Stimulated activated CD4-positive, alpha-beta T cell treated with anti-CD3 and anti-CD28 coated beads, TNF-alpha, amount 100 ng/mL, for 4 hours (primary cell): Measurements from ENCODE around the gene CLECL1.
"Not testable (repeated sequence)": the region's sequence is repeated elsewhere in the genome, so short reads cannot be mapped to it uniquely, and the experiment has no call there.

ENCODE experiments used
- DNase-seq, 3 experiments: peaks; one replicate each; pipeline ENCODE4 v3.0.0-alpha.2; 2020; ENCODE audit warnings: low read depth in 3 of 3

The CLECL1 gene

GRCh38 chr12:9719790-9720189 is 13.1 kb downstream of the CLECL1 start:
- DNase-seq = no peak

DNA sequence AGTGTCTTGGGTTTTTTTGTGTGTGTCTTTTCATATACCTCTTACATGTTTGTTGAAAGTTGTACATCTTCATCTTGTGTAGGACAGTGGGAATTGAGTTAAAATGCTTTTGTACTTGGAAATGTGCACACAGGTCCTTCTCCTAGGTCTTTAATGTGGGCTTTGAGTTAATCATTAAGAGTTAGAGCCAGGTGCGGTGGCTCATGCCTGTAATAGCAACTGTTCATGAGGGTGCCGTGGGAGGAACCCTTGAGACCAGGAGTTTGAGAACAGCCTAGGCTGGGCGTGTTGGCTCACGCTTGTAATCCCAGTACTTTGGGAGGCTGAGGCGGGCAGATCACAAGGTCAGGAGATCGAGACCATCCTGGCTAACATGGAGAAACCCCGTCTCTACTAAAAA is 13.9 kb downstream of the CLECL1 start:
- no peak for DNase-seq

GRCh38 chr12:9717070-9717925 is 15.6 kb downstream of the CLECL1 start:
- no peak for DNase-seq

DNA sequence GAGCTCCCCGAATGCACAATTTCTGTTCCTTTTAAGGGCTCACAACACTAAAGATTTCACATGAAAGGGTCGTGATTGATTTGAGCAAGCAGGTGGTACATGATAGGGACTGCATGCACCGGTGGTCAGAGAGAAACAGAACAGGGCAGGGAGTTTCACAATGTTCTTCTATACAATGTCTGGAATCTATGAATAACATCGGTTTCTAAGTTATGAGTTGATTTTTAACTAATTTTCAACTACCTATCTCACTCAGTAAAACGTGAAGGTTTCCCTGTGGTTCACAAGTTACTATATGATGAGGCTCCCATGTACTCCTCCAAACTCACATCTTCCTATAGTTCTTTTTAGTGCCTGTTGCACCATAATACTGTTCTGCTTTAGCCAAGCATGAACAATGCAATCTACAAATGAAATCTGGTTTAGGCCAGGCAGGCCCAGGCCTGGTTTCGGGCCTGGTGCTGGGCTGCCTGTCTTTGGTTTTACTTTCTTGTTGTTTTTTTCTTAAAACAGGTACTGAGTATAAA is 19.8 kb downstream of the CLECL1 start:
- DNase-seq = not testable (repeated sequence)

DNA sequence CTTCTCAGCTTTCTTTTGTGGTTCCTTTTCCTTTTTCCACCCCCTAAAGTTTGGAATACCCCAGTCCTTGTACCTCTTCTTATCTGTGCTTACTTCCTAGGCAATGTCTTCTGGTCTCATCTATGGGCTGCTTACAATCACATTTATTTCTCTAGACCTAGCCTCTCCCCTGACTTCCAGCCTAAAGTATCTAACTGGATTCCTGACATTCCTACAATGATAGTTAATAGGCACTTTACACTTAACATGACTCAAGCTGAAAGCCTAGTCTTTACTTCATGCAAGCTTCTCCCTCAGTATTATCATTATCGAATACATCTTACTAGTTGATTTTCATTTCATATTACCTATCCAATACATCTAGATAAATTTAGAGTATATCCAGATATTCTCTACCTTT is 21.2 kb downstream of the CLECL1 start:
- DNase-seq = no peak

GRCh38 chr12:9710584-9711375 is 22.1 kb downstream of the CLECL1 start:
- no peak for DNase-seq

DNA sequence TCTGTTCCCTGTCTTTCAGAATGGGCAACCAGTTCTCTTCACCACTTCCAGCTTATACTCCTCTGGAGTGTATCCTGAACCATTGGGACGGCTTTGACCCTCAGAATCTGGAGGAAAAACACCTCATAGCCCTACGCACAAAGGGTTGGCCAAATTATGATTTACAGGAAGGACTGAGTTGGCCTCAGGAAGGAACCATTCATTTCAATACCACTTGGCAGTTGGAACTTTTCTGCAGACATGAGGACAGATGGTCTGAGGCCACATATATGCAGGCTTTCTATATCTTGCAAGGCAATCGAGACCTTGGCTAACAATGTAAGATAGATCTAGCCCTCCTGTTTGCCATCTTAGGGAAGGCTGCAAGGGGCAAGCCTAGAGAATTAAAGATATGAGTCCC is 24.0 kb downstream of the CLECL1 start:
- no peak for DNase-seq

DNA sequence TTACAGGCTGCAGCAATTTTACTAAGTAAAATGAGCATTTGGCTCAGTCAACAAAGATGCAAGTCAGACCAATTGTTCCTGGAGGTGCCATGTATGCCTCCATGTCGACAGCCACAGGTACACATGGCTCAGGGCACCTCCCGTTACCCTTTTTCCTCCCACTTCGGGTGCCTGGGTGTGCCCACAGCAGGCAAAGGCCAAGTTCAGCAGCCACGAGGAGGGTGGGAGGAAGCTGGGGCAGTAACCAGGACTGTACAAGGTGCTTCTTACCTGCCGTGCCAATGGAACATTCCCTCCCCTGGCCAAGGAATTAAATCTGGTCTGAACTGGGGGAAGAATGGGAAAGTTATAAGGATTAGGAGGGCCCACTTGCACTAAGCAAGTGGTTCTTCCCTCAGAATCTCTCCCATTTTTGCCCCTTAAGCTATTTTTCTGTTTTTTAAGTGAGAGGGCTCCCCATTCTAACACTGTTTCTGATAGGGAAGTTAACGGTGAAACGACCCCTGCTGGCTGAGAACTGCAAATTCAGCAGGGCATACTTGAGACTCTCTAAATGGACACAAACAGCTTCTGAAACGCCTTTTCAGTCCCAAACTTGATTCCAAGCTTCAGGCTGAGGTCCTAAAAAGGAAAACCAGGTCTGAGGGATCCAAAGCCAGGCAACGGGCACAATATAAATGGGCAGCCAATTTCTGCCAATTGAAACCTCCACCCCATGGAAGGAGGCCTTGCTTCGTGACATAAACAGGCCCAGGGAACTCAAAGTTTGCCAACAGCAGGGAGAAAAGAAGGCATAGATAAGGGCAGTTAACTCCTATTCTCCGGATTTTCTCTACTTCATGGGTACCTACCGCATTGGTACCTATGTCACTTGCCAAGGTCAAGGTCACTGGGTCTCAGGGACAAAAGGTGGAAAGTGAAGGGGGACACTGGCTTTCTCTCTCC is 24.8 kb downstream of the CLECL1 start:
- peak in 2 of 3 experiments; percentile 43 to 49 for DNase-seq

DNA sequence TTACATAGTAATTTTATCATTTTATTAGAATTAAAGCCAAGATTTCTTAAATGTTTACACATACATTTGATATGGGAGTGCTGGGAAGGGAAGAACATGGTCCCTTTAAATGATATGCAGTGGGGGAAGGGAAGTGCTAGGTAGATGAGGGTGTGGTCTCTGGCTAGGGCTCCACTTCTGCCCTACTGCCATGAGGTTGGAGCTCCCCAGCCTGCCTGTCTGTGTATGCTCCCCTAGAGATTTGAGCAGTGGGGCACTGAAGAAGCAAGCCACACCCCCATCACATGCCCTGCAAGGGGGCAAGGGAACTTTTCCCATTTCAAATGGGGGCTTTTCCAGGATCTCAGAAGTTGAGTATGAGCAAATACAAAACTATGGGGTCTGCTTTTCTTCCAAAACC is 25.5 kb downstream of the CLECL1 start:
- no peak for DNase-seq

- DNase-seq = no peak
Observed at GRCh38 chr12:9706086-9706685, 26.7 kb downstream of the CLECL1 start.

GRCh38 chr12:9704561-9704960 is 28.3 kb downstream of the CLECL1 start:
- DNase-seq = not testable (repeated sequence)

- no peak for DNase-seq
Observed at GRCh38 chr12:9702255-9702654, 30.6 kb downstream of the CLECL1 start.

DNA sequence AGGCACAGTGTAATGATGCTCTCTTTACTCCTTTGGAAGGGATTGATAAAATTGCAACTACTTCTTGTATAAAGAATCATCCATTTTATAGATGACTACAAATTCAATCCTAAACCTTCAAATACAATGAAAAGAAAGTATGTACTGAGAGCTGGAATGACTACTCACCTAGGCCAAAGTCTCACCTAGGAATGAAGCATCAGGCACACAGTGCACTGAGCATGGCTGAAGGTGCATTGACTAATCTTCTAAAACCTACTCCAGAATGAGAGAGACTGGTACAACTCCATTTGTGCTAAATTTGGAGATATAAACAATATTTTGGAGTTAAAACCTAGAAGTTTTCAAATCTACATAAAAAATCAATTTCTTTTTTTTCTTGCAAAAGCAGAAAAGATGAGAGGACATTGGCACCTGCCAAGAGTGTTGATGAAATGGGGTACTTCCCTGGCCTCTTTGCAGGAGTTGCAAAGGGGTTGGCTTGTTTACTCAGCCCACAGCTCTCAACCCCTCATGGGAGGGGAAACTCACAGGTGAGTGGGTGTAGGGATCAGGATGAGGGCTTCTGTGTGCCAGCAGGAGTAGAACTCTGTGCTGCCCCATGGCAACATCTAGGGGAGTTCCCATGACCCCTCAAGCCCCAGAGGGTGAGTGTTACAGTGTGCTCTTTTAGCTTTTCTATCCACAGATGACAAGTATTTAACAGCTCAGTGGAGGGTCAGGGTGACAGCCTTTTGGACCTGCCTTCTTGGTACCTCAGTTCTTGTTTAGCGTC is 31.3 kb downstream of the CLECL1 start:
- no peak for DNase-seq

DNA sequence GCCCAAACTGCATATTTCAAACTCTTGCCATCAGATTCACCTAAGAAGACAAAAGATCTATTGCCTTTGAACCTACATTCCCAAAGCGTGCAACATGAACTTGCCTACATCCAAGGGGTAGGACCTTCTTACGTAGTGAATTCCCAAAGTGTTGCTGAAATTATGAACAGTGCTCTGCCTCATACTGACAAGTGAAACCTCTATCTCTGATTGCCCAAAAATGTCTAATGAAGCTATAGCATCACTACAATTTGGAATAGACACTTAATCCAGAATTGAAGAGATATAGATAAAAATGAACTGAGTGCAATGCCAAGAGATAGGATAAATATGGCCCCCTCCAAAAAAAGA is 32.3 kb downstream of the CLECL1 start:
- no peak for DNase-seq

DNA sequence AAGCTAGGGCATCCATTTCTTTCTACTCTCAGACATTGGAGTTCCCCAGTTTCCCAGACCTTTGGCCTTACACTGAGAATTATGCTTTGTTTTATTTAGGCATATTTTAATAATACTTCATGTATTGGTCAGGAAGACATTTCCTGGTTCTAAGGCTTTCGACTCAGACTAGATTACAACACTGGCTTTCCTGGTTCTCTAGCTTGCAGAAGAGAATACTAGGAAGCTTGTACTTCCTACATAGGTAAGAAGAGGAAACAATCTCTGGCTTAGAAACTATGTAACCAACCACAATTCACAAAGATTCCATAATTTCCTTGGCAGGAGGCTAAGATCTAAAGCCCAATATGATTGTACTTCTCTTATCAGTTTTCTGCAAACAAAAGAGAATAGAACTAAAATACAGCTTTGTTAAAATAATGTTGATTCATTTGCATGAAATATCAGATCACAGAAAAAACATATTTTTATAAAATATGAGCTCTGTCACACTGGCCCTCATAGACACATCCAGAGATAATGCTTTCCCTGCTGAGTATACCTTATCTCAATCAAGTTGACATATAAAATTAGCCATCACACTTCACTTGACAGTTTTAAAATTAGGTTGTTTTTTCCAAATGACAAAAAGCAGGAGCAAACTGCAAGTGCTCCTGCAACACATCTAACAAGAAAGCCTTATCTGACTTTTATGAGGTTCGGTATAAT is 32.8 kb downstream of the CLECL1 start:
- DNase-seq = no peak

DNA sequence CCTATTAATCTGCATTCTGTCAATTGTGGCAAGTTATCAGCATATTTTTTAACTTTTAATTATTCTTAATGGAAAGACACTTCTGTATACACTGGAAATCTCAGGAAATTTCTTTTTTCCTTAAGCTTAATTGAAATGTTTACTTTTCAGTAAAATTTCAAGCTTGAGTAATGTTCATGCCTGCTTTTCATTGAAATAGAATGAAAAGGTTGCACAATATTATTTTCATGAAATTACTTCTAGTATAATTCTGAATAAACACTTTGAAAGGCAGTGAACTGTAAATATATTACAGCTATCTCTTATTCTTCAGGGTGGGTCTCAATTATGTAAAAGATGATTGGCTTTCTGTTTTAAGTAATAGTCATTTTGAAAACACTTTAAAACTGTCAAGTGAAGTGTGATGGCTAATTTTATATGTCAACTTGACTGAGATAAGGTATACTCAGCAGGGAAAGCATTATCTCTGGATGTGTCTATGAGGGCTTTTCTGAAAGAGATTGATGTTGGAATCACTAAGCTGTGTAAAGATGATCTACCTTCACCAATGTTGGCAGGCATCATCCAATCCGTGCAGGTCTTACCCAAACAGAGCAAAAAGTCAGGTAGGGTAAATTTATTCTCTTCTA is 33.5 kb downstream of the CLECL1 start:
- no peak for DNase-seq

DNA sequence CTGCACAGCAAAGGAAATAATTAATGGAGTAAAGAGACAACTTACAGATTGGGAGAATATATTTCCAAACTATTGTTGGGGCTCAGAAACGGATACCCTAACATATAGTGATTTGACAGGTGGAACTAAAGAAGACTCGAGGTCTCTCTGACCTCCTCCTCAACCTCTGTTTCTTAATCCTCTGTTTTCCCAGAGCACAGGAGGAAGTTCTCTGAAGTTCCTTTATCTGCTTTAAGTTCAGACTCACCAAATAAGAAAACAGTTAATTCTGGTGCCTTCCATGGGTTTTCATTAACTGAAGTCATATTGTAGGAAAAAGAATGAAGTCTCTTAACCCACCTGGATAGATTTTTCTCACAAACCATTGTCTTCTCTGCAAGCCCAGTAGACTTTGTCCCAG is 34.2 kb downstream of the CLECL1 start:
- no peak for DNase-seq

DNA sequence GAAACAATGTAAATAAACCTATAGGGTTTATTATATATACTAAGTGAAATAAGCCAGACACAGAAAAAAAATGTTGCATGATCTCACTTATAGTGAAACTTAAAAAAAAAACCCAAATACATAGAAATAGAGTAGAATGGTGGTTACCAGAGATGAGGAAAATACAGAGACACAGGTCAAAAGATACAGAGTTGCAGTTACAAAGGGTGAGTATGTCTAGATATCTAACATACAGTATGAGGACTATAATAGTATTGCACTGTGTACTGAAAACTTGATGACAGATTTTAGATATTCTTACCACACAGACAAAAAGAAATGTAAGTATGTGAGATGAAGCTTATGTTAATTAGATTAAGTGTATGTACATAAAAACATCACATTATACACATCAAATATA is 35.3 kb downstream of the CLECL1 start:
- no peak for DNase-seq

DNA sequence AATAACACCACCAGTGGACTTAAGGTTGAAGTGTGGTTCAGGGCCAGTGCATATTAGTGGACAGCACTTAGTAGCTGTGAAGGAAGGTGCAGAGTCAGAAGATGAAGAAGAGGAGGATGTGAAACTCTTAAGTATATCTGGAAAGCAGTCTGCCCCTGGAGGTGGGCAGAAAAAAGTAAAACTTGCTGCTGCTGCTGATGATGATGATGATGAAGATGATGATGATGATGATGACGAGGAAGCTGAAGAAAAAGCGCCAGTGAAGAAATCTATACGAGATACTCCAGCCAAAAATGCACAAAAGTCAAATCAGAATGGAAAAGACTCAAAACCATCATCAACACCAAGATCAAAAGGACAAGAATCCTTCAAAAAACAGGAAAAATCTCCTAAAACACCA is 37.2 kb downstream of the CLECL1 start:
- not testable (repeated sequence) for DNase-seq
